ENCODE results near the gene DNAJC27.

GRCh38 chr2:24994146-24994724 is 22.5 kb upstream of the DNAJC27 start:
- no peak for TF ChIP-seq CTCF (IDR thresholded peaks at IDR 0.05)
- no peak for TF ChIP-seq ZFX (IDR thresholded peaks at IDR 0.05; ENCODE audit: borderline replicate concordance)

Data from 22Rv1 (cell line).